Tibial nerve (tissue), 3 donors: ENCODE results near the gene SUGP2.

Experiments
- CTCF ChIP-seq, 5 experiments: fragments of 200-600 bp in 3 of 5; fragments of 450-650 bp in 2 of 5; sonication (generic) in 3 of 5; IDR thresholded peaks; one replicate each; pipeline ENCODE4 v1.5.1; 2016 to 2019; ENCODE audit warnings: antibody characterized with exemption in 5 of 5, mild to moderate bottlenecking in 3 of 5, moderate library complexity in 2 of 5
- POLR2A ChIP-seq, 2 donors: fragments of 450-650 bp; IDR thresholded peaks; one replicate each; pipeline ENCODE4 v1.6.1; 2017; ENCODE audit warnings: antibody characterized with exemption in 2 of 2, mild to moderate bottlenecking in 2 of 2, moderate library complexity in 2 of 2

DNA sequence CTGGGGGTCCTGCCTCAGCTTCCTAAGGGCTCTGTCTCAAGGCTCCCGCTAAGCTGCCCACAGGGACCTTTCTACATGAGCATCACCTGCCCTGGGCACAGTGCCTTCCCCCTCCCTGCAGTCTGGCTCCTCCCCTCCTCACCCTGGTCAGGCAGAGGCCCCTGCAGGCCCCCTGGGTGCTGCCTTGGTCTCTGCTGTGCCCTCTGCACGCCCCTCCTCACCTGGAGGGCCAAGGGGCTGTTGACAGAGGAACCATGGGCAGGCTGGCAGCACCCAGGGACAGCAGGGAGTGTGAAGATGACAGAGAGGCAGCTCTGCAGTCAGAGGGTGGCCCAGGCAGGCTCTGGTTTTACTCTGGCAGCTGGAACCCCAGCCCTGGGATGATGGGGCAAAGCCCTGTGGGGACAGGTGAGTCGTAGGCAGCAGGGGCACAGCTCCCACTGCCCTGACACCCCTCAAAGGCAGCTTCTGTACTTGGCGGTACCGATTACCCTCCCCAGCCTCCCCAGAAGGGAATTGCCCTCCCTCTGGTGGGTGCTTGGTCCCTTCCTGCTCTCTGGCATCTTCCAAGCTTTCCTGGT is 43.1 kb downstream of the SUGP2 start:
- TF ChIP-seq CTCF (IDR thresholded peaks at IDR 0.05) (no peak), POLR2A (IDR thresholded peaks at IDR 0.05) (no peak)
